A673 (cell line): ENCODE results near the gene UBASH3A. TPM values are rescaled to one million over a fixed set of nuclear protein-coding genes. Genes with fewer than 3 reads are reported as not detected.

Experiments
- BruUV-seq: library from RNA; stranded (reverse); fragments of 400-500 nt; replicated peaks from 2 replicates; lab custom pipeline; 2021; lab: Mats Ljungman, UMichigan
- CTCF ChIA-PET: fragments of 300-600 bp; sonication (Branson Sonifier 250); formaldehyde crosslinking; loops from one replicate; lab custom pipeline; 2022; ENCODE audit warnings: antibody characterized with exemption; lab: Charles Lee
- POLR2A ChIA-PET: fragments of 300-600 bp; sonication (Branson Sonifier 250); formaldehyde crosslinking; loops from one replicate; lab custom pipeline; 2022; ENCODE audit warnings: antibody characterized with exemption; ENCODE audit not compliant: low non-redundant PET; lab: Charles Lee
- DNase-seq: peaks from one replicate; pipeline ENCODE4 v3.0.0-alpha.2; 2015; ENCODE audit warnings: low spot score
- H3K27ac ChIP-seq: fragments of 200-600 bp; sonication (generic); 2 replicates; pipeline ENCODE4 v1.5.1; 2016; ENCODE audit warnings: mixed run types, low read depth, mild to moderate bottlenecking, mixed read lengths, antibody characterized with exemption, low read length; ENCODE audit not compliant: poor library complexity, severe bottlenecking
- H3K27me3 ChIP-seq: fragments of 200-600 bp; sonication (generic); replicated peaks from 2 replicates; pipeline ENCODE4 v1.6.1; 2017; ENCODE audit warnings: mixed run types, low read depth, mild to moderate bottlenecking, mixed read lengths, antibody characterized with exemption, low read length; ENCODE audit not compliant: insufficient read depth, poor library complexity
- H3K36me3 ChIP-seq: fragments of 200-600 bp; sonication (generic); 2 replicates; pipeline ENCODE4 v1.6.1; 2016; ENCODE audit warnings: mixed run types, mild to moderate bottlenecking, mixed read lengths, antibody characterized with exemption, low read length; ENCODE audit not compliant: insufficient read depth, poor library complexity, severe bottlenecking
- H3K4me1 ChIP-seq: fragments of 200-600 bp; sonication (generic); 2 replicates; pipeline ENCODE4 v1.6.1; 2017; ENCODE audit warnings: mixed run types, mild to moderate bottlenecking, mixed read lengths, antibody characterized with exemption, low read length; ENCODE audit not compliant: insufficient read depth, poor library complexity, severe bottlenecking
- H3K4me3 ChIP-seq: fragments of 200-600 bp; sonication (generic); 2 replicates; pipeline ENCODE4 v1.5.1; 2016; ENCODE audit warnings: low read depth, mixed run types, mild to moderate bottlenecking, mixed read lengths, low read length; ENCODE audit not compliant: poor library complexity, severe bottlenecking
- H3K9me3 ChIP-seq: fragments of 200-600 bp; sonication (generic); 2 replicates; pipeline ENCODE4 v1.6.1; 2016; ENCODE audit warnings: mixed run types, low read depth, mild to moderate bottlenecking, mixed read lengths, antibody characterized with exemption, low read length; ENCODE audit not compliant: poor library complexity, severe bottlenecking
- EZH2 ChIP-seq: fragments of 200-600 bp; sonication (generic); IDR thresholded peaks from 2 replicates; pipeline ENCODE4 v1.6.1; 2017; ENCODE audit warnings: borderline replicate concordance, low read depth, mild to moderate bottlenecking, mixed read lengths, antibody characterized with exemption, low read length; ENCODE audit not compliant: poor library complexity, severe bottlenecking
- intact Hi-C: fragments of 100-400 bp; cut with micrococcal nuclease; formaldehyde crosslinking; loops from one replicate; pipeline ENCODE4 v1.10.0; 2022; ENCODE audit not compliant: unreplicated experiment
- total RNA-seq: library from RNA; stranded (reverse); gene quantifications from 2 replicates; pipeline ENCODE4 v1.2.3, GENCODE V29; 2021
- TF ChIP-seq, protein P1 (sequence below): fragments of 300-800, 200-600 bp; sonication (generic); conservative IDR thresholded peaks from 2 replicates; pipeline ENCODE4 v1.5.1; 2017; ENCODE audit warnings: low read depth, mild to moderate bottlenecking, antibody characterized with exemption, low read length, moderate library complexity, mixed read lengths

Gene UBASH3A
- total RNA-seq, 1 experiment from 2014 or later: not detected

GRCh38 chr21:42377211-42377950 is 26.3 kb upstream of the UBASH3A start:
- Histone ChIP-seq H3K27me3 (no peaks in the 10 kb centered on the region), H3K4me3 (no peak overlapping the region), H3K27ac (no peak overlapping the region), H3K4me1 (no peaks in the 10 kb centered on the region), H3K9me3 (no peaks in the 10 kb centered on the region), H3K36me3 (no peaks in the 10 kb centered on the region)
- intact Hi-C loops: no loop called here
- no peak for TF ChIP-seq EZH2
- TF ChIP-seq, protein P1, sequence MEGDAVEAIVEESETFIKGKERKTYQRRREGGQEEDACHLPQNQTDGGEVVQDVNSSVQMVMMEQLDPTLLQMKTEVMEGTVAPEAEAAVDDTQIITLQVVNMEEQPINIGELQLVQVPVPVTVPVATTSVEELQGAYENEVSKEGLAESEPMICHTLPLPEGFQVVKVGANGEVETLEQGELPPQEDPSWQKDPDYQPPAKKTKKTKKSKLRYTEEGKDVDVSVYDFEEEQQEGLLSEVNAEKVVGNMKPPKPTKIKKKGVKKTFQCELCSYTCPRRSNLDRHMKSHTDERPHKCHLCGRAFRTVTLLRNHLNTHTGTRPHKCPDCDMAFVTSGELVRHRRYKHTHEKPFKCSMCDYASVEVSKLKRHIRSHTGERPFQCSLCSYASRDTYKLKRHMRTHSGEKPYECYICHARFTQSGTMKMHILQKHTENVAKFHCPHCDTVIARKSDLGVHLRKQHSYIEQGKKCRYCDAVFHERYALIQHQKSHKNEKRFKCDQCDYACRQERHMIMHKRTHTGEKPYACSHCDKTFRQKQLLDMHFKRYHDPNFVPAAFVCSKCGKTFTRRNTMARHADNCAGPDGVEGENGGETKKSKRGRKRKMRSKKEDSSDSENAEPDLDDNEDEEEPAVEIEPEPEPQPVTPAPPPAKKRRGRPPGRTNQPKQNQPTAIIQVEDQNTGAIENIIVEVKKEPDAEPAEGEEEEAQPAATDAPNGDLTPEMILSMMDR: no peak
- no peak for DNase-seq
- ChIA-PET POLR2A (no interaction called here), CTCF (no interaction called here)
- BruUV-seq: no TSS peak

DNA sequence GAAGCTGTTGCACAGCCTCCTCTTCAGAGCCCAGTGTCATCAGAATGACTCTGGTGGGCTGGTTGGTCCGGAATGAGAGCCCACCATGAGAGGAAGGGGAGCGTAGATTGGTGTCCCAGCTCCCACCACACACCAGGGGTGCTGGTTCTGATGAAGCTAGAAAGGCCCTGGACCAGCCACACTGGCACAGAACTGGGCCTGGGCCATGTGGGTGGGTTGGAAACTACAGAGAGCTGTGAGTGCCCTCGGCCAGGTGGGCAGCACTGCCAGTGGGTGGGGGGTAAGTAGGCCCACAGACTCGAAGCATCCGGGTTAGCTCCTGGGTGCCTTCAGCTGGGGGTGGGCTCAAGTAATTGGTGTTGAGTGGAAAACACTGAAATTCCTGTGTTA is 25.8 kb upstream of the UBASH3A start:
- POLR2A ChIA-PET: no interaction called here

DNA sequence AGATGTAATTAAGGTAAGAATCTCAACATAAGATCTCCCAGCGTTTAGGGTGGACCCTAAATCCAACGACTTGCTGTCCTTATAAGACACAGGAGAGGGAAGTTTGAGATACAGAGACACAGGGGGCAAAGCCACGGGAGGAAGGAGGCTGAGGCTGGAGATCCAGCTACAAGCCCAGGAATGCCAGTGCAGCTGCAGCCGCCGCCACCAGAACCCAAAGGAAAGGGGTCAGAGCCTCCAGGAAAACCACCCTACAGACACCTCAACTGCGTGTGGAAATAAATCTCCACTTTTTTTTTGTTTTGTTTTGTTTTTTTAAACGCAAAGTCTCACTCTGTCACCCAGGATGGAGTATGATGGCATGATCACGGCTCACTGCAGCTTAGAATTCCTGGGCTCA is 25.3 kb upstream of the UBASH3A start:
- intact Hi-C loops: no loop called here
- BruUV-seq: no TSS peak
- Histone ChIP-seq H3K4me3 (no peak overlapping the region), H3K36me3 (no peaks in the 10 kb centered on the region), H3K4me1 (no peaks in the 10 kb centered on the region), H3K9me3 (no peaks in the 10 kb centered on the region), H3K27me3 (no peaks in the 10 kb centered on the region), H3K27ac (no peak overlapping the region)
- DNase-seq: no peak
- POLR2A ChIA-PET: no interaction called here
- CTCF ChIA-PET: no interaction called here
- TF ChIP-seq, protein P1: no peak
- no peak for TF ChIP-seq EZH2

More for the DNA sequence above, 25.8 kb upstream of the UBASH3A start:
- Histone ChIP-seq H3K9me3 (no peaks in the 10 kb centered on the region), H3K27ac (no peak overlapping the region), H3K4me3 (no peak overlapping the region), H3K4me1 (no peaks in the 10 kb centered on the region), H3K27me3 (no peaks in the 10 kb centered on the region), H3K36me3 (no peaks in the 10 kb centered on the region)
- TF ChIP-seq, protein P1: no peak
- no peak for TF ChIP-seq EZH2
- CTCF ChIA-PET: no interaction called here
- no peak for DNase-seq
- no TSS peak for BruUV-seq
- intact Hi-C loops: no loop called here
